COLO668 (cell line): ENCODE results near the gene SLC35E3.
"Not testable (repeated sequence)": the region's sequence is repeated elsewhere in the genome, so short reads cannot be mapped to it uniquely, and the experiment has no call there.

Experiments used
- DNase-seq: peaks from one replicate; lab custom pipeline; 2025; ENCODE audit not compliant: unreplicated experiment; lab: John Stamatoyannopoulos, UW

Gene SLC35E3

DNA sequence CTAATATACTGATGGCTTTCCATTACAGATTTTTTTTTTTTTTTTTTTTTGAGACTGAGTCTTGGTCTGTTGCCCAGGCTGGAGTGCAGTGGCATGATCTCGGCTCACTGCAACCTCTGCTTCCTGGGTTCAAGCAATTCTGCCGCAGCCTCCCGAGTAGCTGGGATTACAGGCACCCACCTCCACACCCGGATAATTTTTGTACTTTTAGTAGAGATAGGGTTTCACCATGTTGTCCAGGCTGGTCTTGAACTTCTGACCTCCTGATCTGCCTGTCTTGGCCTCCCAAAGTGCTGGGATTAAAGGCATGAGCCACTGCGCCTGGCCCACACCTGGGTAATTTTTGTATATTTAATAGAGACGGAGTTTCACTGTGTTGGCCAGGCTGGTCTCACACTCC is 65.6 kb downstream of the SLC35E3 start:
- DNase-seq = not testable (repeated sequence)

DNA sequence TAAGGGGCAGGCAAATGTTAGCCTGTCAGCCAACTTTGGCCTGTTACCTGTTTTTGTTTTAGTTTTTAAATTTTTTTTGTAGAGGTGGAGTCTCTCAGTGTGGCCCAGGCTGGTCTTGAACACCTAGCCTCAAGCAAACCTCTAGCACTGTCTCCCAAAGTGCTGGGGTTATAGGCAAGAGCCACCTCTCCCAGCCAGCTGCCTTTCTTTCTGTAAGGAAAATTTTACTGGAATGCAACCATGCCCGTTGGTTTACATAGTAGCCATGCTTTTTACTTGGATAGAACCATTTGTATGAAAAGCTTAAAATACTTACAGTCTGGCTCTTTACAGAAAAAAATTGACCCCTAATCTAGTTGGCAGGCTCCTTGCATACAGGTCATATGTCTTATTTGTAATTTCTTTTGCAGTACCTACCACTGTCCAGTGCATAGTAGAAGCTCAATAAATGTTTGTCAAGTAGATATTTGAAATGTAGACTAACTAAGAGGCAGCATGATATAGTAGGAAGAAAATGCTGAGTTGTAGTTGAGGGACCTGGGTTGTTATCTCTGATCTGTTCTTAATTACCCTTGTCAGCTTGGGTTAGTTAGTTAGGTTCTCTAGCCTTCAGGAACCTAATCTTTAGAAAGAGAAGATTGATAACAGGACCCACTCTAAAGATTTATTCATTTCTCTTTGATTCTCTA is 66.7 kb downstream of the SLC35E3 start:
- no peak for DNase-seq

DNA sequence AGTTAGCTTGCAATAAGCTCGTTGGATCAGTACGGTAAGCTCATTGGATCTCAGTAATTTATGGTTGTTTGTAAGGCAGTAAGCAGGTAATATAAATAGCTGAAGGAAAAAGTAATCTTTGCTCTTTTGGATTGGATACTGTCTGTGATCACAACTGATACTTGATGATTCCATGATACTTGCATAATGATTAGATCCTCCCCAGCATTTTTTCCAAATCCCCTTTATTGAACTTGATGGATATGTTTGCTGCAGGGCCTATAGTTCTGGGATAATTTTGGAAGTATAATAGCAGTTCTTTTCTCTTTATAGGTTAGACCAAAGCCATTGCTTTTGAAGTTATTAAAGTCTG is 67.2 kb downstream of the SLC35E3 start:
- no peak for DNase-seq

DNA sequence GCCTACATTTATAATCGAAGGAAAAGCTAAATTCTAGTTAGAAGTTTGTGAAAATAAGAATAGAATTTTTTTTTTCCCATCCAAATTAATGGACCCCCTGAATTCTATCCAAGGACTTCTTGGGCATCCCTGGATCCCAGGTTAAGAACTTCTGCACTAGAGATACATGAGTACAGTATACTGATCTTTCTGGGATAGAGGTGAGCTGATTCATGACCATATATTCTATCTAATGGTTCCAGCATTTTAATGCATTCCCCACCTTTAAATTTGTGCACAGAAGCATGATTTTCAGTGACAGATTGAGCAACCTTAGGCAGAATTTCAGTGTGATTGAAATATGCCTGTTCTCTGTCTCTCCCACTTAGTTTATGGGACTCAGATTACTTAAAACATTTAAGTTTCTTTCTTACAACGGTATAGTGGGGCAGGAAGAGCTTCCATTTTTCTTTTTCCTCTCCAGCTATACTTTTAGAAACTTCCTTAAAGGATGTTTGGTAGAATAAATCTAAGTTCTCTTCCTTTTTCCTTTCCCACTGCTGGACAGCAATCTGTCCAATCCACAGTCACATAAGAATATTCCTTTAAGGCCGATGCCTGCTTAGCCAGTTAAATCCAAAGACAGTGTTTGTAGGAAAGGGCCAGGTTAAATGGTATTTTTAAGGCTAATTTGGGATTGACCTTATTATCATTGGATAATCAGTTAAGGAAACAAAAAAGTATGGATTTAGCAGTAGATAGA is 68.7 kb downstream of the SLC35E3 start:
- DNase-seq = no peak

DNA sequence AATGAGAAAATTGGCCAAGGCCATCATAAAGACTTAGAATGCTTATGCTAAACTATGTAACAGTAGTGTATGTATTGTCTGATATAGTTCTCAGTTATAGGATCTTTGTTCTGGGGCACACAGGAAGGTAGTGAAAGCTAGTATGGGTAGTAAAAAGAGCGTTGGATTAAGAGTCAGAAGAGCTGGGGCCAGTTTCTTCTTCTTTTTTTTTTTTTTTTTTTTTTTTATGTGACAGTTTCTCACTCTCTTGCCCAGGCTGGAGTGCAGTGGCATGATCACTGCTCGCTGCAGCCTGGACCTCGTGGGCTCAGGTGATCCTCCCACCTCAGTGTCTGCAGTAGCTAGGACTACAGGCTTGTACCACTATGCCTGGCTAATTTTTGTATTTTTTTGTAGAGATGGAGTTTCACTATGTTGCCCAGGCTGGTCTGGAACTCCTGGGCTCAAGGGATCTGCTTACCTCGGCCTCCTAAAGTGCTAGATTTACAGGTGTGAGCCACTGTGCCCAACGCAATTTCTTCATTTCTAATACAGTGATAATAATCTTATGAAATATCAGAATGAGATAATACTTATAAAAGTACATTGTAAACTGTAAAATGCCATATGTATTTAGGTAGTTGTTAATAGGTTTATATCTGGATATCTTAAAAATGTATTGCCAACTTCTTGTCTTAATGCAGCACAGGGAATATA is 69.4 kb downstream of the SLC35E3 start:
- DNase-seq = no peak

DNA sequence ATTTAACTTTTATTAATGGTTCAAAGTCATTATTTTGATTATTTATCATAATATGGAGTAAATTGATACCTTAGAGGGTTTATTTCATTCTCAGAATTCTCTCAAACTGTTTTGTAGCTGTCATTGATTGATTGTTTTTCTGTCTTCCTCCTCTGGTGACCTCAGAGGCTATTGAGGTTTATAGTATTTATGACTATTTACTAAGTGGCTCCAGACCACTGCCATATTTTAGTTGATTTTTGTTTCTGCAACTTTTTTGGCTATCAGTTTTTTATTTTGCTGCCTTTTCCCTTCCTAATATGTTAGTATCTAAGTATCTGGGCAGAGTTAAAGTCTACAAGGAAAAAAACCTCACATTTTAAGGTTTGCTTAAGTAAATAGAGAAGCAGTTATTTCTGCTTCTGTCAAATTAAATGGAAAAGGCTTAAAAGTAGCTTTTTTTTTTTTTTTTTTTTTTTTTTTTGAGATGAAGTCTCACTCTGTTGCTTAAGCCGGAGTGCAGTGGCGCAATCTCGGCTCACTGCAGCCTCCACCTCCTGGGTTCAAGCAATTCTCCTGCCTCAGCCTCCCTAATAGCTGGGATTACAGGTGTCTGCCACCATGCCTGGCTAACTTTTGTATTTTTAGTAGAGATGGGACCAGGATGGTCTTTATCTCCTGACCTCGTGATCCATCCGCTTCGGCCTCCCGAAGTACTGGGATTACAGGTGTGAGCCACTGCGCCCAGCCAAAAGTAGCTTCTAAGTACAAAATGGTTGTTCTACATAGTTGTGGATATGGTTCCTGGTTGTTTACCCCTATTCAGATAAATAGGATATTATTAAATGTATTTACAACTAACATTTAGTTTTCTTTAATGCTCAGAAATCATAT is 70.2 kb downstream of the SLC35E3 start:
- DNase-seq = no peak

DNA sequence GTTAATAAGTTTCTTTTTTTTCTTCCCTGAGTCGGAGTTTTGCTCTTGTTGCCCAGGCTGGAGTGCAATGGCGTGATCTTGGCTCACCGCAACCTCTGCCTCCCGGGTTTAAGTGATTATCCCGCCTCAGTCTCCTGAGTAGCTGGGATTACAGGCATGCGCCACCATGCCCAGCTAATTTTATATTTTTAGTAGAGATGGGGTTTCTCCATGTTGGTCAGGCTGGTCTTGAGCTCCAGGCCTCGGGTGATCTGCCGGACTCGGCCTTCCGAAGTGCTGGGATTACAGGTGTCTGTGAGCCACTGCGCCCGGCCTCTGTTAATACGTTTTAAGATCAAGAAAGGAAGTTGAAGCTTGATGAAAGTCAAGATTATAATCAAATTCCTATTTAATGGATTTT is 73.5 kb downstream of the SLC35E3 start:
- not testable (repeated sequence) for DNase-seq

DNA sequence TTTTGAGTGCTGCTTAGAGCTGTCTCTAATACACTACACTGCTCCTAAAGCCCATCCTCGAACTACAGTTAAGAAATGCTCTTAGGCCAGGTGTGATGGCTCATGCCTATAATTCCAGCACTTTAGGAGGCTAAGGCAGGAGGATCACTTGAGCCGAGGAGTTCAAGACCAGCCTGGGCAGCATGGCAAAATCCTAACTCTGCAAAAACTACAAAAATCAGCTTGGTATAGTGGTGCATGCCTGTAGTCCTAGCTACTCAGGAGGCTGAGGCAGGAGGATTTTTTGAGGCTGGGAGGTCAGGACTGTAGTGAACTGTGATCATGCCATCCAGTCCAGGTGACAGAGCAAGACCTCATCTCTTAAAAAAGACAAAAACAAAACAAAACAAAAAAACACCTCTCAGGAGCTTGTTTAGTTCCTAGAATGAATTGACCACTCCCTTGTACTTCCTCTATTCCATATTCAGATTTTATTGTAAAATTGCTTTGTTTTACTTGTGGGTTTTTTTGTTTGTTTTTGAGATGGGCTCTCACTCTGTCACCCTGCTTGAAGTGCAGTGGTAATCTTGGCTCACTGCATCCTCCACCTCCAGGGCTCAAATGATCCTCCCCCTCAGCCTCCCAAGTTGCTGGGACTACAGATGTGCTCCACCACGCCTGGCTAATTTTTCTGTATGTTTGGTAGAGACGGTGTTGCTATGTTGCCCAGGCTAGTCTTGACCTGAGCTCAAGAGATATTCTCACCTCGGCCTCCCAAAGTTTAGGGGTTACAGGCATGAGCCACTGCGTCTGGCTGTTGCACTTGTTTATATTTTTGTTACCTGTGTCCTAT is 75.6 kb downstream of the SLC35E3 start:
- no peak for DNase-seq

DNA sequence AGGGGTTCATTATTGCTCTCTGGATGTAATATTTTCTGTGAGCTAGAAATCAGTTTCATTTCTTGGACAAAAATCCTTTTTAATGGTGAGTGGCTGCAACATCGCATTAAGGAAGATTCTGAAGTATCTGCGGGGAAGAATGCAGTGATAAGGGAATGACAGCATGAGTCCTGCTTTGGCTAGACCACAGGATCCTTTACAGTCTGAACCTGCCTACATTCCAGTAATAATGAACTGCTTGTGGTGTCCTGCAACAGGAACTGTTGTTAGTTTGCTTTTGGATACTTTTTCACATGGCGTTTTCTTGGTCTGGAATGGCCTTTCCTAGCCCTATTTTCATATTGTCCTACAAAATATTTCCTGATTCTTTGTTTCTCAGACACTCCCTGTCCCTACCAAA is 77.7 kb downstream of the SLC35E3 start:
- no peak for DNase-seq

DNA sequence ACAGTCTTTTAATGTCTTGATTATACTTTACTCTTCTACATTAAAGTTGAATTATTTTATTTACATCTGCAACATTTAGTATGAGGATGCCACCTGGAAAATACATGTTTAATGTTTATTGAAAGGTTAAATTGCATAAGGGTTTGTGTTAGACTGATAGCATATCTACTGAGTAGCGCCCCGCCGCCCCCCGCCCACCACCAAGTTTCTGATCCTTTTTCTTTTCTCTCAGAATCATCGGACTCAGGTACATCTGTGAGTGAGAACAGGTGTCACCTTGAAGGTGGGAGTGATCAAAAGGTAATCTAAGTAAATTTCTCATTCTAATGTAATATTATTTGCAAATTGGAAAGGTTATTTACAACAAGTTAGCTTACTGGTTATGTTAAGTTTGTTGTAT is 78.2 kb downstream of the SLC35E3 start:
- DNase-seq = no peak

DNA sequence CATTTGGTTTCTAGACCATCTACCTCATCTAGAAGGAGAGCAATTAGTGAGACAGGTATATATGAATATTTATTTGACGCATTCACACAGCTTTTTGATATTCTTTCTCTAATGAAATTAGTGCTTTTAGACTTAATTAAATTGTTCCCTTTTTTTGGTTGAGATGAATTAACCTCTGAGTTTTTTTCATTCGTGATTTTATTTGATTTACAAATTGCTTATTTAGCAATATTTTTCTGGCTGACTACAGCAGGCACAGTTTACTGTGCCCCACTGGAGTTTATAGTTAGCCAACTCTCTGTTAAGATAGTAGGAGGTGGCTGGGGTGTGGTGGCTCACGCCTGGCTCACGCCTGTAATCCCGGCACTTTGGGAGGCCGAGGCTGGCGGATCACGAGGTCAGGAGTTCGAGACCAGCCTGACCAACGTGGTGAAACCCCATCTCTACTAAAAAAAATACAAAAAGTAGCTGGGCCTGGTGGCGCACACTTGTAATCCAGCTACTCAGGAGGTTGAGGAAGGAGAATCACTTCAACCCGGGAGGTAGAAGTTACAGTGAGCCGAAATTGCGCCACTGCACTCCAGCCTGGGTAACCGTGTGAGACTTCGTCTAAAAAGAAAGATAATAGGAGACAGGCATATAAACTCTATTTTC is 78.7 kb downstream of the SLC35E3 start:
- DNase-seq = no peak

DNA sequence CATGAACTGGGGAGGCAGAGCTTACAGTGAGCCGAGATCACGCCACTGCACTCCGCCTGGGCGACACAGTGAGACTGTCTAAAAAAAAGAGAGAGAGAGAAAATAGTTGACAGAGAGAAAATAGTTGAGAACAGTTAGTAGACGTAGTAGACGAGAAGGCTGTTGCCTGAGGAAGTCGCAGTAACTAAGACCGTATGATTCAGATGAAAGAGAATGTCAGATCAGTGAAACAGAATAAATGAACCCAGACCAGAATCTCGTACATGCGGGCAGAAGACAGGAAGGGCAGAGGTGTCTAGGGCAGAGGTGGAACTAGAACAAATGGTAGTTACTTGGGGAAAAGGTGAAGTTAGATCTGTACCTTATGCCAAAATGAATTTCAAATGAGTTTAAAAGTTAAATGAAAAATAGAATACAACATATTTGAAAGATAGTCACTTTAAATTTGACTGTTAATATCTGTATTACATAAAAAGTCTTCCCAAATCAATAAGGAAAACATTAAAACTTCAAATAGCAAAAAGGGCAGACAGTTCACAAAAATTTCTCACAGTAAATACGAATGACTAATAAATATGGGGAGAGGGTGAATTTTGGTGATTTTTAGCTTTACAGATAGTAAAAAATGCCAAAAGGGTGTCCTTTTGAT is 79.7 kb downstream of the SLC35E3 start:
- no peak for DNase-seq

DNA sequence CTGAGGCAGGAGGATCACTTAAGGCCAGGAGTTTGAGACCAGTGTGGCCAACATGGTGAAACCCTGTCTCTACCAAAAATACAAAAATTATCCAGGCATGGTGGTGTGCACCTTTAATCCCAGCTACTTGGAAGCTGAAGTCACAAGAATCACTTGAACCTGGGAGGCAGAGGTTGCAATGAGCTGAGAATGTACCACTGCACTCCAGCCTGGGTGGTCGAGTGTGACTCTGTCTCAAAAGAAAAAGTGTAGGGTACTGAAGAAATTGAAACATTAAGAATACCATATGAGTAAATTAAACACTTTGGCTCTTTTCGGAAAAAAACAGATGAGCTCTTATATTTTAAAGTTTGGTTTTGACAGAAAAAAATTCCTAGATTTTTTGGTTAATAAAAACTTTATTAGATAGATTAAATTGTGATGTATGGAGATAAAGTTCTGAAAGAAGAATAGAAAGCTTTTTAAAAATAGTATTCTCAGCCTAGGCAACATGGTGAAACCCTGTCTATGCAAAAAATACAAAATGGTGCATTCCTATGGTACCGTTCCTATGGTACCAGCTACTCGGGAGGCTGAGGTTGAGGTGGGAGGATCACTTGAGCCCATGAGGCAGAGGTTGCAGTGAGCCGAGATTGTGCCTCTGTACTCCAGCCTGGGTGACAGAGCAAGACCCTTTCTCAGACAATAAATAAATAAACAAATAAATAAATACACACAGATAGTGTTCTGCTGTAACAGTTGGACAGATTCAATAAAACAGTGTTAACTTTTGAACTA is 82.1 kb downstream of the SLC35E3 start:
- no peak for DNase-seq

DNA sequence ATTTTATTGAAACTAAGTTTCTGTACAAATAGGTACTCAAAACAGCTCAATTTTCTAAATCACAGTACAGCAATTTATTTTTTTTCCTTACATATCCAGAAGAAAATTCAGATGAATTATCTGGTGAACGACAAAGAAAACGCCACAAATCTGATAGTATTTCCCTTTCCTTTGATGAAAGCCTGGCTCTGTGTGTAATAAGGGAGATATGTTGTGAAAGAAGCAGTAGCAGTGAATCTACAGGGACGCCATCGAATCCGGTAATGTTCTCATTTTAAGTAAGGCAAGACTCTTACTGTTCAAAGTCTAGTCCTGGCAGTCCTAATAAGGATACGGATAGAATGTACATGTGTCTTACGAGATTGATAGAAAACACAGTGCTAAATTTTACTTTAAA is 82.7 kb downstream of the SLC35E3 start:
- DNase-seq = no peak
